Trophoblast cell (in vitro differentiated cells and primary cell): ENCODE measurements around the gene GDPD5.

Experiments
- DNase-seq, 2 donors: peaks; one replicate each; pipeline ENCODE4 v3.0.0-alpha.2; 2016
- H2AFZ ChIP-seq: 2 replicates; pipeline ENCODE4 v1.6.1; 2013; ENCODE audit warnings: low read length, moderate library complexity, mild to moderate bottlenecking; ENCODE audit not compliant: insufficient read depth, poor library complexity
- H2AK5ac ChIP-seq: 2 replicates; pipeline ENCODE4 v1.6.1; 2013; ENCODE audit warnings: mild to moderate bottlenecking, low read length
- H2BK120ac ChIP-seq: 2 replicates; pipeline ENCODE4 v1.6.1; 2013; ENCODE audit warnings: low read length, mild to moderate bottlenecking, moderate library complexity; ENCODE audit not compliant: insufficient read depth, poor library complexity
- H2BK12ac ChIP-seq: 2 replicates; pipeline ENCODE4 v1.6.1; 2013; ENCODE audit warnings: mild to moderate bottlenecking, low read length, moderate library complexity
- H2BK5ac ChIP-seq: 2 replicates; pipeline ENCODE4 v1.6.1; 2013; ENCODE audit warnings: low read length, low read depth, moderate library complexity, mild to moderate bottlenecking; ENCODE audit not compliant: poor library complexity
- H3K14ac ChIP-seq: 2 replicates; pipeline ENCODE4 v1.6.1; 2013; ENCODE audit warnings: mild to moderate bottlenecking, low read length
- H3K18ac ChIP-seq: 2 replicates; pipeline ENCODE4 v1.6.1; 2013; ENCODE audit warnings: mild to moderate bottlenecking, low read length
- H3K23ac ChIP-seq: 2 replicates; pipeline ENCODE4 v1.6.1; 2013; ENCODE audit warnings: low read length
- H3K27ac ChIP-seq: 2 replicates; pipeline ENCODE4 v1.5.1; 2013; ENCODE audit warnings: low read depth, mild to moderate bottlenecking, inconsistent platforms, low read length, moderate library complexity
- H3K27me3 ChIP-seq: 2 replicates; pipeline ENCODE4 v1.6.1; 2013; ENCODE audit warnings: inconsistent platforms, mild to moderate bottlenecking, low read length, moderate library complexity; ENCODE audit not compliant: insufficient read depth
- H3K36me3 ChIP-seq, 2 experiments: 1 replicate in 1 of 2; 2 replicates in 1 of 2; pipeline ENCODE4 v1.6.1; 2013; ENCODE audit warnings: low read length in 2 of 2, mild to moderate bottlenecking in 2 of 2, moderate library complexity in 1 of 2; ENCODE audit not compliant: insufficient read depth in 2 of 2, control insufficient read depth in 1 of 2
- H3K4ac ChIP-seq: 2 replicates; pipeline ENCODE4 v1.6.1; 2013; ENCODE audit warnings: low read depth, mild to moderate bottlenecking, low read length, moderate library complexity
- H3K4me1 ChIP-seq, 2 experiments: 1 replicate in 1 of 2; 2 replicates in 1 of 2; pipeline ENCODE4 v1.6.1; 2013; ENCODE audit warnings: low read length in 2 of 2, mild to moderate bottlenecking in 2 of 2, moderate library complexity in 1 of 2; ENCODE audit not compliant: insufficient read depth in 2 of 2, control insufficient read depth in 1 of 2
- H3K4me2 ChIP-seq: 2 replicates; pipeline ENCODE4 v1.6.1; 2013; ENCODE audit warnings: inconsistent platforms, mild to moderate bottlenecking, low read length, moderate library complexity
- H3K4me3 ChIP-seq: 2 replicates; pipeline ENCODE4 v1.5.1; 2013; ENCODE audit warnings: mild to moderate bottlenecking, low read depth, low read length, inconsistent platforms
- H3K79me1 ChIP-seq: one replicate; pipeline ENCODE4 v1.6.1; 2013; ENCODE audit warnings: low read length
- H3K79me2 ChIP-seq: 2 replicates; pipeline ENCODE4 v1.6.1; 2013; ENCODE audit warnings: low read length, mild to moderate bottlenecking; ENCODE audit not compliant: control insufficient read depth, insufficient read depth, poor library complexity
- H3K9ac ChIP-seq: 2 replicates; pipeline ENCODE4 v1.6.1; 2013; ENCODE audit warnings: mild to moderate bottlenecking, low read length
- H3K9me3 ChIP-seq: 2 replicates; pipeline ENCODE4 v1.6.1; 2013; ENCODE audit warnings: low read depth, mild to moderate bottlenecking, control low read depth, inconsistent platforms, low read length; ENCODE audit not compliant: insufficient read depth
- H4K12ac ChIP-seq: 2 replicates; pipeline ENCODE4 v1.6.1; 2013; ENCODE audit warnings: low read depth, mild to moderate bottlenecking, low read length, moderate library complexity
- H4K8ac ChIP-seq: 2 replicates; pipeline ENCODE4 v1.6.1; 2013; ENCODE audit warnings: low read depth, mild to moderate bottlenecking, low read length, moderate library complexity
- H4K91ac ChIP-seq: one replicate; pipeline ENCODE4 v1.6.1; 2013; ENCODE audit warnings: low read depth, mild to moderate bottlenecking, low read length, moderate library complexity
- WGBS: extraction: QIAGEN DNeasy Blood & Tissue Kit; methylation state at CpG from one replicate; pipeline ENCODE4 v1.1.7; 2013; ENCODE audit warnings: missing lambda C conversion rate; ENCODE audit not compliant: insufficient read length, insufficient coverage; ENCODE audit errors: extremely low coverage; 5-methylcytosine and 5-hydroxymethylcytosine counted together

GDPD5 gene

DNA sequence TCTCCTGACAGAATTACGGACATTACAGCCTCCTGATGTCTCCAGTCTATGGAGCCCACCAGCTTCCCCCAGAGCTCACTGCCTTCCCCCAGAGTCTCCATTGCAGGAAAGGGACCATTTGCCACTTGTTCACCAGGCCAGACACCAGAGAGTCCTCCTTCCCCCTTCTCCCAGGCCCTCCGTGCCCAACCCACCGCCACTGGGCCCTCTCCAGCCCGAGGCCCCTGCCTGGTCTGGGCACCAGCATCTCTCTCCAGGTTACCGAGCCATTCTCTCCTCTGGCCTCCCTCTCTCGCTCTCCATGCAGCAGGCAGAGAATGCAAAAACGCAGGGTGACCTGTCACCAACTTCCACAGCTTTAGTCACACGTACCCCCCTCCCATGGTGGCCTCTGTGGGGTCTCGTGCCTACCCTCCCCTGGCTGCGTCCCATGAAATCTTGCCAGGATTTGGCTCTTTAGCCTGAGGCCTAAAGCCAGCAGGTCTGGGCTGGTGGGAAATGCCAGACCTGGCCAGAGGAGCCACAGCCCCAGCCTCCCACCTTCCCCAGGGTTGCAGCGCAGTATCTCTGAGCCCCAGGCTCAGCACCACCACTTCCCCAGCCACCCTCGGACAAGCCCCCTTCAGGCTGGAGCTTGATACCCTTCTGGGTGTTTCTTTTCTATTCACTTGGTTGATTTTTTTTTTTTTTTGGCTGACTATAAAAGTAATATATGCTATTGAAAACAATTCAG, 29.5 kb upstream of the GDPD5 start:
- H3K9me3 ChIP-seq = peaks cover 2% of the 10 kb centered on the region
- H3K79me1 ChIP-seq = peaks cover 9% of the 10 kb centered on the region
- H3K4ac ChIP-seq = no peak overlapping the region
- no peaks in the 10 kb centered on the region for H3K36me3 ChIP-seq
- no peak overlapping the region for H2AFZ ChIP-seq
- H2AK5ac ChIP-seq = no peak overlapping the region
- no peak overlapping the region for H3K18ac ChIP-seq
- H2BK120ac ChIP-seq = no peak overlapping the region
- H4K91ac ChIP-seq = no peak overlapping the region
- no peak overlapping the region for H3K14ac ChIP-seq
- no peak overlapping the region for H2BK12ac ChIP-seq
- no peaks in the 10 kb centered on the region for H3K79me2 ChIP-seq
- H4K12ac ChIP-seq = no peak overlapping the region
- no peak overlapping the region for H3K4me2 ChIP-seq
- no peaks in the 10 kb centered on the region for H3K27me3 ChIP-seq
- no peak for DNase-seq
- H4K8ac ChIP-seq = no peak overlapping the region
- H3K4me3 ChIP-seq = no peak overlapping the region
- H3K4me1 ChIP-seq = peaks cover 15 to 16% of the 10 kb centered on the region in 2 experiments
- no peak overlapping the region for H3K23ac ChIP-seq
- H2BK5ac ChIP-seq = no peak overlapping the region
- no peak overlapping the region for H3K9ac ChIP-seq
- H3K27ac ChIP-seq = no peak overlapping the region
- no CpG with 5 or more reads among the region's 12 CpGs for WGBS

DNA sequence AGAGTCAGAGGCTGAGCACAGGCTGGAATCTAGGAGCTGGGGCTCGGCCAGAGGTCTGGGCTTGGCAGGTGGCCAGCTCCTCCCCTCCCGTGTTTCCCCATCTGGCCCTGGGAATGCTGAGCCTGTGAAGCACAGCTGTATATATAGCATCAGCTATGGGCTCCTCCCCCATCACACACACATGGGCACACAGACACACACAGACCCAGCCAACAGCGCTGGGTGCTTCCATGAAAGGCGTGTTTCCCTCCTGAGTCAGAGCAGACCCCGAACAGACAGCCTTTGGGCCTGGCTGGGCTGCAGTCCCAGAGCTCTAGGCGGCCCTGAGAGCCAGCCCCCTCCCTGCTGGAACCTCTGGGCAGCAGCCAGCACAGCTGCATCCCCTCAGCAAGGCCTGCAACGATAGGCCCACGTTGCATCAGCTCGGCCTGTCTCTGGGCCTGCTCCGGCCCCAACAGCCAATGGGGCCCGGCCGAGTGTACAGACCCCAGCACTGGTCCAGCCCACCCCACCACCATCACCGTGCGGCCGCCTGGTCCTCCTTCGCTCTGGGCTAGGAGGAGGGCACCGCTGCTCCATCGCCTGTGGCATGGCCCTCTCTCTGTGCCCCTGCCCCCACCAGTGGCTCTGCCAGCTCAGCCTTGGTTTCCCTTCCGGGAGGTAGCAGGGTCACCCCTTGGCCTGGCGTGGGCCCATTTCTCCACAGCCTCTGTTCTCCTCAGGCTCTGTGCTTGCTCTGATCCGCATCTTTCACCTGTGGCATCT, 28.7 kb upstream of the GDPD5 start:
- Histone ChIP-seq H3K79me1 (peaks cover 5% of the 10 kb centered on the region), H4K8ac (no peak overlapping the region), H3K27ac (no peak overlapping the region), H3K23ac (no peak overlapping the region), H3K79me2 (no peaks in the 10 kb centered on the region), H4K12ac (no peak overlapping the region), H2BK12ac (no peak overlapping the region), H3K27me3 (no peaks in the 10 kb centered on the region), H3K36me3 (no peaks in the 10 kb centered on the region), H2BK5ac (no peak overlapping the region), H2AK5ac (no peak overlapping the region), H4K91ac (no peak overlapping the region), H3K9ac (no peak overlapping the region), H3K4ac (no peak overlapping the region), H3K14ac (no peak overlapping the region), H3K9me3 (peaks cover 2% of the 10 kb centered on the region), H2BK120ac (no peak overlapping the region), H3K4me1 (peaks cover 11% of the 10 kb centered on the region in 2 experiments), H3K4me3 (no peak overlapping the region), H2AFZ (no peak overlapping the region), H3K4me2 (no peak overlapping the region), H3K18ac (no peak overlapping the region)
- DNase-seq = no peak
- WGBS = no CpG with 5 or more reads among the region's 21 CpGs

DNA sequence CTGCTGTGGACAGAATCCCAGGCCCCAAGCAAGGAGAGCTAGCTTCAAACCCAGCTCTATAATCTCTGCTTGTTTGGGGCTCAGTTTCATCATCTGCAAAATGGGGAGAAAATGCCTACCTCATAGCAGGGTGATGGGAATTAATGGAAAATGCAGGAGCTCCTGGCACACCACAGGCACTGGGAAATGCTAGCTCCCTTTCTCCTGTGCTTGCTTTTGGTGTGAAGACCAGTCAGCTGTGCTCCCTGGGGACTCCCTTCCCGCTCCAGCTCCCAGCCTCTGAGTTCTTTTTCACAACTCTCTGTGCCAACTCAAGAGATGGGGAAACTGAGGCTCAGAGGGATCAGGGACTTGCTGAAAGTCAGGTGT, 28.1 kb upstream of the GDPD5 start:
- Histone ChIP-seq H3K79me1 (peaks cover 2% of the 10 kb centered on the region), H2BK12ac (no peak overlapping the region), H2BK120ac (no peak overlapping the region), H3K9me3 (peaks cover 2% of the 10 kb centered on the region), H3K79me2 (no peaks in the 10 kb centered on the region), H3K14ac (no peak overlapping the region), H2BK5ac (no peak overlapping the region), H3K23ac (no peak overlapping the region), H2AFZ (no peak overlapping the region), H3K27ac (no peak overlapping the region), H3K9ac (no peak overlapping the region), H3K27me3 (no peaks in the 10 kb centered on the region), H3K4me3 (no peak overlapping the region), H3K4ac (no peak overlapping the region), H4K91ac (no peak overlapping the region), H3K18ac (no peak overlapping the region), H3K36me3 (no peaks in the 10 kb centered on the region), H3K4me1 (peaks cover 6 to 7% of the 10 kb centered on the region in 2 experiments), H2AK5ac (no peak overlapping the region), H3K4me2 (no peak overlapping the region), H4K12ac (no peak overlapping the region), H4K8ac (no peak overlapping the region)
- no CpG with 5 or more reads among the region's 1 CpG for WGBS
- no peak for DNase-seq

DNA sequence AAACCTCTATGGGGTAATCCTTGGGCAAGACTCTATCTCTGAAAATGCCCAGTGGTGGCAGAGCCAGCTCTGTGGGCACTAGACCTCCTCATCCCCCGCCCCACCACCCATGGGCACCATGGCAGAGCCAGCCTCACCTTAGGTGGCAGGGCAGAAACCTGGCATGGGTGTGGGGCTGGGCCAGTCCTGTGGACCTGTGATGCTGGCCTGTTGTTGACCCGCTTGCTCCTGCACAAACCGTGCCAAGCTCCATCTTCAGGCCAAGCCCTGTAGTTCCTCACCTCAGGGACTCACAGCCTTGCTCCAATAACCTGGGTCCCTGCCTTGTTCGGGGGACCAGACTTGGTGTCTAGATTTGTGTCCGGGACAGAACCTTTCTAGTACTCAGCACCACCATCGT, 27.4 kb upstream of the GDPD5 start:
- no peaks in the 10 kb centered on the region for H3K27me3 ChIP-seq
- no peaks in the 10 kb centered on the region for H3K36me3 ChIP-seq
- no peak overlapping the region for H3K27ac ChIP-seq
- no peaks in the 10 kb centered on the region for H3K79me1 ChIP-seq
- DNase-seq = no peak
- H3K14ac ChIP-seq = no peak overlapping the region
- peaks cover 2% of the 10 kb centered on the region for H3K9me3 ChIP-seq
- no peak overlapping the region for H2BK12ac ChIP-seq
- no peaks in the 10 kb centered on the region for H3K79me2 ChIP-seq
- no peak overlapping the region for H4K8ac ChIP-seq
- no peak overlapping the region for H4K12ac ChIP-seq
- H3K4me2 ChIP-seq = no peak overlapping the region
- peaks cover 2% of the 10 kb centered on the region in 2 experiments for H3K4me1 ChIP-seq
- no peak overlapping the region for H2BK5ac ChIP-seq
- H4K91ac ChIP-seq = no peak overlapping the region
- no peak overlapping the region for H2AFZ ChIP-seq
- H3K4ac ChIP-seq = no peak overlapping the region
- no peak overlapping the region for H2AK5ac ChIP-seq
- no peak overlapping the region for H2BK120ac ChIP-seq
- H3K18ac ChIP-seq = no peak overlapping the region
- H3K4me3 ChIP-seq = no peak overlapping the region
- WGBS = no CpG with 5 or more reads among the region's 6 CpGs
- no peak overlapping the region for H3K23ac ChIP-seq
- no peak overlapping the region for H3K9ac ChIP-seq
